Upper lobe of left lung (tissue), 4 donors: ENCODE measurements around the gene CTTNBP2.

ENCODE experiments used
- EP300 ChIP-seq, 4 donors: sonication (generic); formaldehyde crosslinking; IDR thresholded peaks; one replicate each; pipeline ENCODE4 v1.5.1; 2017; ENCODE audit warnings: antibody characterized with exemption in 4 of 4, control low read depth in 2 of 4
- POLR2A ChIP-seq, 4 donors: fragments of 450-650 bp; IDR thresholded peaks; one replicate each; pipeline ENCODE4 v1.5.1; 2016 to 2017; ENCODE audit warnings: antibody characterized with exemption in 4 of 4, mild to moderate bottlenecking in 2 of 4
- POLR2AphosphoS5 ChIP-seq, 2 donors: sonication (generic); formaldehyde crosslinking; IDR thresholded peaks; one replicate each; pipeline ENCODE4 v1.5.1; 2017; ENCODE audit warnings: antibody characterized with exemption in 2 of 2
- TF ChIP-seq, protein P1 (sequence below), 6 experiments: fragments of 450-650 bp in 4 of 6; fragments of 200-600 bp in 2 of 6; sonication (generic) in 2 of 6; IDR thresholded peaks; one replicate each; pipeline ENCODE4 v1.5.1; 2016 to 2019; ENCODE audit warnings: antibody characterized with exemption in 6 of 6

DNA sequence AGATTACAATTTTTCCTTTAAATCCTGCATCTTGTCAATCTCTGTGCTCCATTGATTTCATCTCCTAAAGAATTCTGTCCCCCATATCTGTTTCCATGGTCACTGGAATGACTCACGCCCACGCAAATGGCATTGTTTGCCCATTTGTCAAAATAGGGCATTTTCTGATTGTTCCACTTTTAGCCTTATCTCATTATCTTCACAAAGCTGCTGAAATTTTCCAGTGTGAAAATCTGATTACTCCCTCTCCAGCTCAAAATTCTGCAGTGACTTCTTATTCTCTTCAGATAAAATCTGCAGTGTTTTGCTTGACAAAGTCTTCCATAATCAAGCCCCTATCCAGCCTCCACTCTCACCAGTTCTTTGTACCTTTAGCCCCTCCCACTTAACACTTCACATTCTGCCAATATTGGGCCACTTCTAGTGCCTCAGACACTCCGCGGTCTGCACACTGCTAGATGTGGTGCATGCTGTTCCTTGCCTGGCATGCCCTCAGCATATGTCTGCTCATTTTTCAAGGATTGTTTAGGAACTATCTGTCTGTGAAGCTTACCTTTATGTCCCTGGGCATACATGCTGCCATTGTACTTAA, 33.9 kb upstream of the CTTNBP2 start:
- TF ChIP-seq POLR2AphosphoS5 (IDR thresholded peaks at IDR 0.05), result no peak
- TF ChIP-seq, protein P1, sequence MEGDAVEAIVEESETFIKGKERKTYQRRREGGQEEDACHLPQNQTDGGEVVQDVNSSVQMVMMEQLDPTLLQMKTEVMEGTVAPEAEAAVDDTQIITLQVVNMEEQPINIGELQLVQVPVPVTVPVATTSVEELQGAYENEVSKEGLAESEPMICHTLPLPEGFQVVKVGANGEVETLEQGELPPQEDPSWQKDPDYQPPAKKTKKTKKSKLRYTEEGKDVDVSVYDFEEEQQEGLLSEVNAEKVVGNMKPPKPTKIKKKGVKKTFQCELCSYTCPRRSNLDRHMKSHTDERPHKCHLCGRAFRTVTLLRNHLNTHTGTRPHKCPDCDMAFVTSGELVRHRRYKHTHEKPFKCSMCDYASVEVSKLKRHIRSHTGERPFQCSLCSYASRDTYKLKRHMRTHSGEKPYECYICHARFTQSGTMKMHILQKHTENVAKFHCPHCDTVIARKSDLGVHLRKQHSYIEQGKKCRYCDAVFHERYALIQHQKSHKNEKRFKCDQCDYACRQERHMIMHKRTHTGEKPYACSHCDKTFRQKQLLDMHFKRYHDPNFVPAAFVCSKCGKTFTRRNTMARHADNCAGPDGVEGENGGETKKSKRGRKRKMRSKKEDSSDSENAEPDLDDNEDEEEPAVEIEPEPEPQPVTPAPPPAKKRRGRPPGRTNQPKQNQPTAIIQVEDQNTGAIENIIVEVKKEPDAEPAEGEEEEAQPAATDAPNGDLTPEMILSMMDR (IDR thresholded peaks at IDR 0.05), result no peak
- no peak for TF ChIP-seq POLR2A (IDR thresholded peaks at IDR 0.05)
- no peak for TF ChIP-seq EP300 (IDR thresholded peaks at IDR 0.05)
